COR-L47 (cell line): ENCODE measurements around the gene GNB2.
A peak's percentile ranks its signal among the peaks of the same experiment; 100 is the strongest.

ENCODE experiments used
- DNase-seq: peaks from one replicate; lab custom pipeline; 2025; lab: John Stamatoyannopoulos, UW

GNB2 gene

GRCh38 chr7:100680576-100681271 is 7.2 kb downstream of the GNB2 start:
- DNase-seq: no peak

DNA sequence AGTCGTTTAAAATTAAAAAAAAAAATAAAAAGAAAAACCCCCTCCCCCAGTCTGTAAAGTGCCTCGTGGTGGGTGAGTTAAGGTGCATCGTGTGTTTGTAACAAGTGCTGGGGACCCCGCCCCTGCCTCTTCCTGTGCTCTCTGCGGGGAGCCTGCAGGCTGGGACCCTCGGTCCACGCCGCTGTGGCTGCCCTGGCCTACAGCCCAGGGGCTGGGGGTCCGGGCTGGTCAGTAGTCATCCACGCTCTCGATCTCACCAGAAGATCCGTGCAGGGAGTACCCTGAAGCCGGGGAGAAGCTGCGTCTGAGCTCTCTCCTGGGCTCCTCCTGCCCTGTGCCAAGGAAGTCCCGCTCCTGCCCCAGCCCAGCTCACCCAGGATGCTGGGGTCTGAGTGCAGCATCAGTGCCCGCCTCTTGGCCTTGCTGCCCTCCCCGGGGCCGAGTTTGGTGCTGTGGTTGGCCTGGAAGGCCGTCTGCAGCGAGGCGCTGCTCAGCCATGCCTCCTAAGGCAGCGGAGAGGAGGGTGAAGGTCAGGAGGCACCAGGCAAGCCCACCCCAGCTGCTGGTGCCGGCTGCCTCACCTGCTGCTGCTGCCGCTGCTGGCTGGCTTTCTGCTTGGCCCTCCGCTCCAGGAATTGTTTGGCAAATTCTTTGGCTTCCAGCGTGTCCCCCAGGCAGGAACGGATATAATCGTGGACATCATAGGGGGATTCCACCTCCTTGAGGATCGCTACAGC is 8.1 kb downstream of the GNB2 start:
- DNase-seq: no peak

DNA sequence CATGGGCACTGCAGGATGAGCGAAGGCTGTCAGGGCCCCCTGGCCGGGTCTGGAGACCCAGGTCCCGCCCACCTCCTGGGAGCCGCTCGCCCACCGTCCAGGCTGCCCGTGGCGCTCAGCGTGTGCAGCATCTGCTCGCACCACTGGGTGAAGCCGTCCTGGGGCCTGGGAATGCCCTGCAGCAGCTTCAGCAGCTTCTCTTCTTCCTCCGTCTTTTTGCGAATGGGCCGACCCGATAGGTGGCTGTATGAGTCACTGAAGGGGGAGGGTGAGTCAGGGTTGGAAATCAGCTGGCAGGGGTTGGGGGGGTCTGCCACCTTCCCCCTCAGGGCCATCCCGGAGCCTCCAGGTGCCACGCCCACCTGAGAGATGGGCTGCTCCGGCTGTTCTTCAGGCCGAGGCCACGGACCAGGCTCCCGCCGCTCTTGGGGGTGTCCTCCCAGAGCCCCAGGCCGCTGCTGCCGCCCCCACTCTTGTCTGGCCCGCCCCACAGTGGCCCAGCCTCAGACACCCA is 8.7 kb downstream of the GNB2 start:
- DNase-seq: no peak

GRCh38 chr7:100682991-100683658 is 9.6 kb downstream of the GNB2 start:
- DNase-seq: no peak

DNA sequence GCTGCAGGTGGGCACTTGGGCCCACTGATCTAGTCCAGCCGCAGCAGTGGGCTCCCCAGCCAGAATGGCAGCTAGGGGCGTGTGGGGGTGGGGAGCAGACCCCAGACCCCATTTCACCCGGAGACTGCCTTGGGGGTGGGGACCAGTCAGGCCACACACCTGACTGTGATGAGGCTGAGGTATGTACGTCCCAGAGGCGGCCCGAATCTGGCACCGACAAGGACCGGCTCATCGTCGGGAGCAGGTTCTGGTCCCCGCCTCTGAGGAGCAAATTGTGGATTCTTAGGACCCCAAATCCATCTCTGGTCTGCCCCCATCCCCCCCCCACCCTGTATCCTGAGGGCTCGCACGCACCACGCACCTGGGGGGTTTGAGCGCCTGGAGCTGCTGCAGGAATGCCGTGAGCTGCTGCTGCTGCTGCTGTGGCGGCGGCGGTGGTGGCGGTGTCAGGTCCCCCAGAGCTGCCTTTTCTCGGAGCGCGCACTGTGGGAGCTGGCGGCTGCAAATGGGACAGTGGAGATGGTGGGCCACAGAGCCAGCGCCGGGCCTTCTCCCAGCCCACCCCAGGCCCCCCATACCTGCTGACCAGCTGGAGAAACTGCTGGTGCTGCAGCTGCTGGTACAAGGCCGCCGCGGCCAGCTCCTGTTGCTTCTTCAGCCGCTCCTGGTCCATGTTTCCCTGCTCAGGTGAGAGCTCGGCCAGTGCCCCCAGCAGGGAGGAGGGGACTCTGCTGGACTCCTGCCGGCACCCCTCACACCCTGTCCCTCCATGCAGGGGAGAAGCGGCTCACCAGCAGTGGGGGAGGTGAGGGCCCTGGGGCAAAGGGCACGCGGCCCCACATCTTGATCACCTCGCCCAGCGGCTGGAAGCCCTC is 10.4 kb downstream of the GNB2 start:
- DNase-seq: no peak

- DNase-seq: no peak
Measured at GRCh38 chr7:100684534-100685042, 11.0 kb downstream of the GNB2 start.

DNA sequence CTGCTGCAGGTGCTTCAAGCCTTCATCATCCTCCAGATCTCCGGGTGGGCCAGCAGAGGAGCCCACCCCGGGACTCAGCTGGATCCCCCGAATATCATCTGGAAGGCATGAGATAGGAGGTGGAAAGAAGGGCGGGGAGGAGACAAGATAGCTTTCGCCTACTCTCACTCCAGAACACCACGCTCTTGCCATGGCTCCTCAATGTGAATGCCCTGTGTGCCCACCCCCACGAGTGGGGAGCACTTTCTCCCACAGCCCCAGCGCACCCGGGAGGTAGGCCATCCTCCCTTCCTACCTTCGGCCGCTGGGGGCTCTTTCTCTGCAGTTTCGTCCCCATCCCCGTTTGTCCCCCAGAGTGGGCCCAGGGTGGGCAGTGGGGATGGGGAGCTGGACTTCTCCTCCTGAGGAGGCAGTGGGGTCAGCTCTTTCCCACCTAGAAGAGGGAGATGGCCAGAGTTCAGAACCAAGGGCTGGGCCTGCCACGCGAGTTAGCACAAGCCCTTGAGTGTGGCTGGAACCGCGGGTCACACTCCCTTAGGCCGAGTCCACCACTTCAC is 11.6 kb downstream of the GNB2 start:
- DNase-seq: no peak

DNA sequence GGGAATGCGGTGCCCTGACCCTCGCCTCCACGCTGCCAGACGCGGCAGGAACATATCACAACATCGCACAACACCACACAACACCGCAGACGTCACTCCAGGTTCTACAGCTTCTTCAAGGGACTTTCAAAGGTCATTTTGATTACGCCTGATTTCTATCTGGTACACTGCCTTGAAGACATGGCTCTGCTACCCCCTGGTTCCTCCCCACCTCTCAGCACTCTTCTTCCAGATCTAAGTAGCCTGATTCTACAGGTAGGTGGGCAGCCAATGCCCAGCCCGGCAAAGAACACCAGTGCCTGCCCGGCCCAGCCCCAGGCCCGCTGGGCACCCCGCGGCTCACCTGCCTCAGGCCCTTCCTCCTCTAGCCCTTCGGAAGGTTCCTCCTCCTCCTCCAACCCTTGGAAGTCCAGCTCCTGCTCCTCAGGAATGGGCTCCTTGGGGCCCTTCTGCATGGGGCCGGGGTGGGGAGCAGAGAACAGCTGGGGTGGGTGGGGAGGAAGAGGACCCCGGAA is 12.1 kb downstream of the GNB2 start:
- DNase-seq: no peak

GRCh38 chr7:100686201-100686821 is 12.8 kb downstream of the GNB2 start:
- no peak for DNase-seq

GRCh38 chr7:100686822-100687211 is 13.3 kb downstream of the GNB2 start:
- DNase-seq: no peak

DNA sequence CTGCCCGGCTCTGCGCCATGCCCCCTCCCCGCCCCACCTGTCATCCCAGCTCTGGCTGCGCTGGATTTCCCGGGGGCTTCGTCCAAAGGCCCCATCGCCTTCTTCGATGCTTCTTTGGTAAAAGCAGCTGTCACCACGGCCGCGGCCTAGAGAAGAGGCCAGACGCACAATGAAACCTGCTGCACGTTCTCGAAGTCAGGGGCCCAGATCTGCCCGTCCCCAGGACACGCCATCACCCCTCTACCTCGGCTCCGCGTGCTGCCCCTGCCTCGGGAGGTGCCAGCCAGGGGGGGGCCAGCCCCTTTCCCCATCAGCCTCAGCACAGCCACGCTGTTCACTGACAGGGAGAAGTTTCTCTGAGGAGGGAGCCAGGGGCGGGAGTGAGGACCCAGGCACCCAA is 13.7 kb downstream of the GNB2 start:
- DNase-seq: no peak

- no peak for DNase-seq
Measured at GRCh38 chr7:100687751-100688300, 14.3 kb downstream of the GNB2 start.

DNA sequence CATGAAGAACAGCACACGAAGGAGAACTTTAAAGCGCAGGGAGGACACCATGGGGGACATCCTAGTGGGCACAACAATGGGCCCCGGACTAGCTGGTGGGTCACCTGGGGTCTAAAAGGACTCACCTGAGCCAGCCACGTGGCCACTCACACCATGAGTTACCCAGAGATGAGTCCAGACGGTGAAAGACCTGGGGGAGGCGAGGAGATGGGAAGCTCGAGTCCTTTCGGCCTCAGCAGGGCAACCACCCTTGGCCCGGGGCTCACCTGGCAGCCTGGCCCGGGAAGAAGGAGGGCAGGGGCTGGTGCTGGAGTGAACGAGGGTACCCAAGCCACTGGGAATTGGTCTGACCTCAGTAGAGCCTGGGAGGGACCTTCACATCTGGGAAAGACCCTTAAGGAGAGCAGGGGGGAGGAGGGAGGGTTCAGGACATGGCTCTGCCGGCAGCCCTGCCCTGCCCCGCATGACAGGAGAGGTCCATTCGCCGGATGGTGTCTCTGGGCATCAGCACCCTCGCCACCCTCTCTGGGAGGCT is 14.9 kb downstream of the GNB2 start:
- no peak for DNase-seq

GRCh38 chr7:100689230-100690135 is 15.9 kb downstream of the GNB2 start:
- DNase-seq: no peak

DNA sequence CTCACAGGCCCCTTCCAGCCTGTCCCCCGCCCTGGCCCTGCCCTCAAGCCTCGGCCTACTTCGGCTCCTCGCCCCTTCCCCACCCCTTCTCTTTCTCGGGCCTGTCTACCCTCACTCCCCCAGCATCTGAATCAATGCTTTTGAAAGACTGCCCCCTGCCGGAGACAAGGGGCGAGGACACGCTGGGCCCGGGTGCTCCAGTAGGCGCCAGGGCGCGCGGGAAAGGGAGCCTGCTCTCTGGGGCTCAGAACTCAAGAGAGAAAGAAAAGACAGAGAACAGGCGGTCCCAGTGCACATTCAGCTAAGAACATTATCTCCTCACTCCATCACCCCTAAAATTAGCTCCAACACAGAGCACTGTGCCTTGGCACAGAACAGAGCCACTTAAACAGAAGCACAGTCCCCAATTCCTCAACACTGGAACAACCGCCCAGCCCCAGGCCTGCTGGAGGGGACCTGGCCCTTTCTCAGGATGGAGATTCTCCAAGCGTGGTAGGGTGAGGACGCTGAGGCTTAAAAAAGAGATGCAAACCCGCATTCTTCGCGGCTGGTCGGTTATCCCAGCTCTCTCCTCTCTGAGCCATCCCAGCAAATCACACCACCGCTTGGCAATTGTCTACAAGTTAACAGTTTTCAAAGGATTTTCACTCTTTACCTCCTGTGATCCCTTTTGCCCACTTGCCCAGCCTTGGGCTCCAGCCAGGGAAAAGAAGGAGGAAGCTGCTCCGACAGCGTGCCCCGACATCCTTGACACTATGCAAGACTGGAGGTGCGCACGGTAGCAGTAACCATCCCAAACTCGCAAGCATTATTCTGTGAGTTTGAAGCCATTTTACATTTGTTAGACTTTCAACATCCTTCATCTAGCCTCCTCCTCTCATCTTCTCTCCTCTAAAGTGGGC is 18.4 kb downstream of the GNB2 start:
- peak; percentile 37 for DNase-seq

DNA sequence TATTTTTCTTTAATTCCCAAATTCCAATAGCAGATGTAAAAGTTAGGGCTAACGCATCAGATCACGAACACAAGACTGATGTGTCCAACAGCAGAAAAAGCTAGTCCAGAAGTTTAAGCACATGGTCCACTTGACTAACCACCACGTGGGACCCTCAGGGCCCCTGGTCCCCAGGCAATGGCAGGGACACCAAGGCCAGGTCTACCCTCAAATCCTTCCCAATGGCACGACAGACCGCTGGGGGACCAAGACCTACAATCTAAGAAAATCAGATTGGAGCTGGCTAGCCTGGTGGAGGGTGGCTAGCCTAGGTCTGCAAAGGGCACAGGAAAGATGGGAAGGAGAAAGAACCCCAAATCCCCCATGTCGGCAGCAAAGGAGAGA is 19.0 kb downstream of the GNB2 start:
- no peak for DNase-seq

- DNase-seq: no peak
Measured at GRCh38 chr7:100693312-100694097, 20.0 kb downstream of the GNB2 start.
